MCF 10A (cell line): Measurements from ENCODE around the gene VAPA. TPM values are rescaled to one million over a fixed set of nuclear protein-coding genes. Genes with fewer than 3 reads are reported as not detected.
A peak's percentile ranks its signal among the peaks of the same experiment; 100 is the strongest.

ENCODE experiments used
- BruUV-seq: library from RNA; stranded (reverse); fragments of 400-500 nt; replicated peaks from 2 replicates; lab custom pipeline; 2021; lab: Mats Ljungman, UMichigan
- CTCF ChIA-PET: fragments of 300-600 bp; sonication (Branson Sonifier 250); formaldehyde crosslinking; extraction: SDS; loops from one replicate; lab custom pipeline; 2021; ENCODE audit warnings: antibody characterized with exemption, inconsistent platforms; lab: Yijun Ruan, JAX
- POLR2A ChIA-PET: fragments of 300-600, 350-650 bp; sonication (Branson Sonifier 250); formaldehyde crosslinking; extraction: SDS; loops from one replicate; lab custom pipeline; 2020; ENCODE audit warnings: antibody characterized with exemption, inconsistent platforms; lab: Yijun Ruan, JAX
- DNase-seq: peaks from one replicate; pipeline ENCODE4 v3.0.0-alpha.2; 2018; ENCODE audit not compliant: unreplicated experiment
- H3K27ac Mint-ChIP-seq: one replicate; pipeline ENCODE4 v1.8.0; 2022; ENCODE audit warnings: mild to moderate bottlenecking, low read depth, mixed read lengths; ENCODE audit not compliant: unreplicated experiment
- H3K27me3 Mint-ChIP-seq: one replicate; pipeline ENCODE4 v1.8.0; 2022; ENCODE audit warnings: mixed read lengths; ENCODE audit not compliant: insufficient read depth, unreplicated experiment
- H3K36me3 Mint-ChIP-seq: one replicate; pipeline ENCODE4 v1.8.0; 2022; ENCODE audit warnings: mild to moderate bottlenecking, moderate library complexity, mixed read lengths; ENCODE audit not compliant: insufficient read depth, unreplicated experiment
- H3K4me1 Mint-ChIP-seq: one replicate; pipeline ENCODE4 v1.8.0; 2022; ENCODE audit warnings: mixed read lengths; ENCODE audit not compliant: insufficient read depth, unreplicated experiment
- H3K4me3 Mint-ChIP-seq: one replicate; pipeline ENCODE4 v1.8.0; 2022; ENCODE audit warnings: mild to moderate bottlenecking, moderate library complexity, mixed read lengths; ENCODE audit not compliant: unreplicated experiment
- H3K9me3 Mint-ChIP-seq: one replicate; pipeline ENCODE4 v1.8.0; 2022; ENCODE audit warnings: mixed read lengths; ENCODE audit not compliant: unreplicated experiment
- CTCF ChIP-seq: fragments of 200-600 bp; IDR thresholded peaks from one replicate; pipeline ENCODE4 v1.8.0; 2022; ENCODE audit warnings: antibody characterized with exemption, mild to moderate bottlenecking; ENCODE audit not compliant: unreplicated experiment
- intact Hi-C: fragments of 100-400 bp; cut with micrococcal nuclease; formaldehyde crosslinking; loops from 2 replicates; pipeline ENCODE4 v1.14.1; 2022
- total RNA-seq: library from RNA; stranded (reverse); gene quantifications from 2 replicates; pipeline ENCODE4 v1.2.3, GENCODE V29; 2022

VAPA gene
- total RNA-seq, 1 experiment from 2014 or later: 286 TPM

DNA sequence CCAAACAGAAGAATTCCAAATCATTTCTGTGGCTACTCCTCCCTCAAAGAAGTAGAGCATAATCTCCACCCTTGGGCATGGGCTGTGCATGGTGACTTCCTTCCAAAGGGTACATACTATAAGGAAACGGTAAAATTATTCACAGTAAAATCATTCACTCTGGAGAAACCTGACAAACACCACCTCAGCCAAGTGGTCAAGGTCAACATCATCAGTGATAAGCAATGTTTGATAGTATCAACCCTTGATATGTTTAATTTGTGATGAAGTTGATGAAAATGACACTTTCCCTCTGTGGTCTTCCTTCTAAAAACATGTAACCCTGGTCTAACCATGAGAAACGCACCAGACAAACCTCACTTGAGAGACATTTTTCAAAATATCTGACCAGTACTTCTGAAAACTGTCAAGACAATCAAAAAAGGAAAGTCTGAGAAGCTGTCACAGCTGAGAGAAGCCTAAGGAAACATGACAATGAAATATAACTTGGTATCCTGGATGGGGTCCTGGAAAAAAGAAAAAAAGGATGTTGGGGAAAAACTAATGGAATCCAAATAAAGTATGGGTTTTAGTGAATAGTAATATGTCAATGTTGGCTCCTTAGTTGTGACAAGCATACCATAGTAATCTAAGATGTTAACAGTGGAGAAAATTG, 37.5 kb upstream of the VAPA start:
- no peak for TF ChIP-seq CTCF
- ChIA-PET POLR2A (interaction anchor here (0.7 to 3.3 kb wide), 10 partner anchors 8 to 49 kb away, joined by 3 to 41 read pairs (median 4); partner anchors contain the start of genes TXNDC2 and VAPA), CTCF (interaction anchor here (0.6 to 1.3 kb wide), 3 partner anchors 10 to 59 kb away, joined by 3 to 6 read pairs (median 3); partner anchors contain the start of gene TXNDC2)
- intact Hi-C loops: loop anchor here (5.0 kb wide), 1 partner anchor 41 kb away; no protein-coding TSS in a partner anchor
- Mint-ChIP-seq H3K9me3 (no peaks in the 10 kb centered on the region), H3K27ac (peak overlapping the region; percentile 60), H3K36me3 (no peaks in the 10 kb centered on the region), H3K4me3 (peak overlapping the region; percentile 53), H3K27me3 (no peaks in the 10 kb centered on the region), H3K4me1 (peaks cover 14% of the 10 kb centered on the region)
- no TSS peak for BruUV-seq
- no peak for DNase-seq

DNA sequence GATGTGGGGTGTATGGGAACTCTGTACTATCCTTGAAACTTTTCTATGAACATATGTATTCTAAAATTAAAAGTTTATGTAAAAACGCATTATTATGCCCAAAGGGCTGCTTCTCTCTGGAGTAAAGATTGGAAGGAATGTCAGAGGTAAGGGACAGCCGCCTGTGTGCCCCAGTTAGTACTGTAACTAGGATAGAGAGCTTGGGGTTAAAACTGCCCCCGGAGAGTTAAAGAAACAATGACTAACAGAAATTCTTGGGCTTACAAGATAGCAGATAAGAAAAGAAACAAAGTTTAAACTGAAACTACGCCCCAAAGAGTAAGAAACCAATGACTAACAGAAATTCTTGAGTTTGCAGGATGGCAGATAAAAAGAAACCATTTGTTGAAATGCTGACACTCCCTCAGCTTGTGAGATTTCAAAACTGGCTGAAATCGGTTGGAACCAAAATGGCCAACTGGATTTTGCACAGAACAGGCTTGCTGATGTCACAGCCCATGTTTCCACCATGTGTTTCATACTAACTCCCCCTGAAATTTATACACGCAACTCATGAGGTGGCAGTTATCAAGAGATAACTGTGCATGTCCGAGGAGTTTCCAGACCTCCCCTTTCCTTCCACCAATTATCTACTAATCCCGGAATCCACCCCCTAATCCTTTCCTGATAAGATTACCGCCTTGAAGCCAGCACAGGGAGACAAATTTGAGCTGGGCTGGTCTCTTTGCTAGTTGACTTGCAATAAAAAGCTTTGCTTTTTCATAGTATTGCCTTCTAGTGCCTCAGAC, 36.8 kb upstream of the VAPA start:
- TF ChIP-seq CTCF: no peak
- DNase-seq: peak; percentile 59
- CTCF ChIA-PET: interaction anchor here (1.0 to 1.3 kb wide), 2 partner anchors 9 to 42 kb away, joined by 3 to 6 read pairs; partner anchors contain the start of gene TXNDC2
- BruUV-seq: no TSS peak
- H3K27ac Mint-ChIP-seq: peak overlapping the region; percentile 60
- H3K36me3 Mint-ChIP-seq: no peaks in the 10 kb centered on the region
- intact Hi-C loops: loop anchor here (5.0 kb wide), 1 partner anchor 40 kb away; no protein-coding TSS in a partner anchor
- H3K4me3 Mint-ChIP-seq: peak overlapping the region; percentile 53
- H3K4me1 Mint-ChIP-seq: peaks cover 12% of the 10 kb centered on the region
- no peaks in the 10 kb centered on the region for H3K9me3 Mint-ChIP-seq
- POLR2A ChIA-PET: interaction anchor here (0.7 to 3.3 kb wide), 11 partner anchors 8 to 50 kb away, joined by 3 to 41 read pairs (median 4); partner anchors contain the start of genes TXNDC2 and VAPA
- no peaks in the 10 kb centered on the region for H3K27me3 Mint-ChIP-seq

DNA sequence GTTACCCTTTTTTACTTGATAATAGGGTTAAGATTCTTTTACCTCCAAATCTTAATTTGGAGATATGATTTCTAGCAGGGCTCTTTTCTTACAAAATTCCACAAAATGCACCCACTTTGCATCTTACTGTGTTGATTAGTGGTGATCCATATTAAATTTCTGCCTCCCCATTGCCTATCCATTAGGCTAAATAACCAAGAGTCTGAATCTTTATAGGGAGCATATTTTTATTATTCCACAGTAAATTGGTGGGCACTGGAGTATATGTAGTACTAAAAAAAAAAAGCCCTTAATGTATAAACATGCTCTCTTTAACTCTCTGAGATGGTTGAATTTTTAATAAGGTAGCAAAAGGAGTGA, 36.2 kb upstream of the VAPA start:
- Mint-ChIP-seq H3K27ac (peak overlapping the region; percentile 60), H3K27me3 (no peaks in the 10 kb centered on the region), H3K9me3 (no peaks in the 10 kb centered on the region), H3K4me1 (peaks cover 12% of the 10 kb centered on the region), H3K4me3 (peak overlapping the region; percentile 53), H3K36me3 (no peaks in the 10 kb centered on the region)
- DNase-seq: no peak
- intact Hi-C loops: loop anchor here (5.0 kb wide), 1 partner anchor 40 kb away; no protein-coding TSS in a partner anchor
- ChIA-PET POLR2A (interaction anchor here (0.9 to 3.3 kb wide), 8 partner anchors 9 to 51 kb away, joined by 3 to 41 read pairs (median 4); partner anchors contain the start of gene VAPA), CTCF (interaction anchor here (1.3 kb wide), 1 partner anchor 9 kb away, joined by 6 read pairs; the partner anchor contains the start of gene TXNDC2)
- BruUV-seq: no TSS peak
- no peak for TF ChIP-seq CTCF
